Urinary bladder (tissue), 4 donors: ENCODE results near the gene SLC25A6. TPM values are rescaled to one million over a fixed set of nuclear protein-coding genes. Genes with fewer than 3 reads are reported as not detected.

ENCODE experiments used
- DNase-seq: peaks from one replicate; pipeline ENCODE4 v3.0.0-alpha.2; 2015; ENCODE audit errors: extremely low spot score
- H3K27ac ChIP-seq: one replicate; pipeline ENCODE4 v1.5.1; 2013; ENCODE audit warnings: low read depth, mild to moderate bottlenecking, moderate library complexity
- H3K36me3 ChIP-seq: one replicate; pipeline ENCODE4 v1.6.1; 2013; ENCODE audit warnings: mild to moderate bottlenecking, moderate library complexity; ENCODE audit not compliant: insufficient read depth
- H3K4me1 ChIP-seq: one replicate; pipeline ENCODE4 v1.6.1; 2013; ENCODE audit warnings: mild to moderate bottlenecking, moderate library complexity; ENCODE audit not compliant: insufficient read depth
- H3K4me3 ChIP-seq: one replicate; pipeline ENCODE4 v1.5.1; 2013; ENCODE audit warnings: low read depth, low read length
- WGBS: extraction: QIAGEN DNeasy Blood & Tissue Kit; methylation state at CpG from one replicate; pipeline ENCODE4 v1.1.7; 2013; 5-methylcytosine and 5-hydroxymethylcytosine counted together
- polyA plus RNA-seq: library from polyadenylated mRNA; stranded (reverse); fragments of 200-250 nt; gene quantifications from one replicate; pipeline ENCODE4 v1.2.3, GENCODE V29; 2013
- total RNA-seq: library from RNA; depleted of rRNA; stranded (reverse); fragments of >200 nt; gene quantifications from one replicate; pipeline ENCODE4 v1.2.3, GENCODE V29; 2014
- donor health status: healthy with polysubstance abuse.
- donor health status: healthy.

SLC25A6 gene
- total and polyA plus RNA-seq, 2 donors, result 125 to 587 TPM

DNA sequence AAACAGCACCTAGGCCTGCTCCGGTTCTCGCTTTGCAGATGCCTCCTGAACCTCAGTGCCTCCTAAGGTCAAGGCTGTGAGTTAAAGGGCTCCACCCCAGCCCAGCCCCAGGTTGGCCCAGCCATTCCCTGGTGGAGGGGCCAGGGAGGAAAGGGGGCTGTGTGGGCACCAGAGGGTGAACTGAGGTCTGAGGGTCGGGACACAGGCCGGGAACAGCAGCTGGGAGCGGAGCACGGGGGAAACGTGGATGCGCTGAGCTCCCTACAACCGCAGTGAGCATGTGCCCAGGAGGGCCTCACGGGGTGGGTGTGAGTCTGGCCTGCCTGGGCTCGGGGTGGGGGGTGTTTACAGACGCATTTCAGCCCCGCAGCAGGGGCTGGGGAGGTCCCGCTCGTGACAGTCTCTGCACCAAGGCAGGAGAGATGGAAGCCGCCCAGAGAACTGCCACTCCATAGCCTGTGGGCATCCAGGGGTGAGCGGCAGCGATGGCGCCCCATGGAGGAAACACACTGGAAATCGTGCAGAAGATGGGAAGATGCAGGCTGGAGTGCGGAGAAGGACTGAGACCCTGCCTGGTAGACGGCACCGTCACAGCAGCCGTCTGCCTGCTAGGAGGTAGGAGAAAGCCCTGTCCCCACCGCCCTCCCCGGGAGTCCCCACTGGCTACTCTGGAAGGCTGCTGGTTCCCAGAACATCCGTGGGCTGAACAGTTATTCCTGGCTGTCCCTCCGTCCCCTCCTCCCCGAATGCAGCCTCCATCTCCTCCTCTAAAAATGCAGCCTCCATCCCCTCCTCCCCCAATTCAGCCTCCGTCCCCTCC is 9.9 kb upstream of the SLC25A6 start:
- no peak for DNase-seq
- Histone ChIP-seq H3K27ac (no peak overlapping the region), H3K4me3 (no peak overlapping the region), H3K36me3 (no peaks in the 10 kb centered on the region), H3K4me1 (no peaks in the 10 kb centered on the region)
- 87% methylated on average over 30 of the region's 30 CpGs for WGBS

DNA sequence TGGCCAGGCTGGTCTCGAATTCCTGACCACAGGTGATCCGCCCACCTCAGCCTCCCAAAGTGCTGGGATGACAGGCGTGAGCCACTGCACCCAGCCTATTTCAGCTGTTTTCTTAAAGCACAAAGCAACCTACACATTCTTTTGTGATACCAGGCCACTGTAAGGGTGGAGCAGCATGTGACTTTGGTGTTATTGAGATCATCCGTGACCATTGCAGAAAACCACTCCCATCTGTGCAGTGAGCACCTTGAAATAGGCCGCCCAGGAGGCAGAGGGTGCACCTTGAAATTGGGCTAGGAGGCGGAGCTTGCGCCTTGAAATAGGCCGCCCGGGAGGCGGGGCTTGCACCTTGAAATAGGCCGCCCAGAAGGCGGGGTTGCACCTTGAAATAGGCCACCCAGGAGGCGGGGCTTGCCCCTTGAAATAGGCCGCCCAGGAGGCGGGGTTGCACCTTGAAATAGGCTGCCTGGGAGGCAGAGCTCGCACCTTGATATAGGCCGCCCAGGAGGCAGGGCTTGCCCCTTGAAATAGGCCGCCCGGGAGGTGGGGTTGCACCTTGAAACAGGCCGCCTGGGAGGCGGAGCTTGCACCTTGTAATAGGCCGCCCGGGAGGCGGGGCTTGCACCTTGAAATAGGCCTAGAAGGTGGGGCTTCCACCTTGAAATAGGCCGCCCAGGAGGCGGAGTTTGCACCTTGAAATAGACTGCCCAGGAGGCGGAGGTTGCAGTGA is 9.0 kb upstream of the SLC25A6 start:
- Histone ChIP-seq H3K4me1 (no peaks in the 10 kb centered on the region), H3K36me3 (no peaks in the 10 kb centered on the region), H3K4me3 (no peak overlapping the region), H3K27ac (no peak overlapping the region)
- DNase-seq, result no peak
- WGBS, result 78% methylated on average over 27 of the region's 27 CpGs

DNA sequence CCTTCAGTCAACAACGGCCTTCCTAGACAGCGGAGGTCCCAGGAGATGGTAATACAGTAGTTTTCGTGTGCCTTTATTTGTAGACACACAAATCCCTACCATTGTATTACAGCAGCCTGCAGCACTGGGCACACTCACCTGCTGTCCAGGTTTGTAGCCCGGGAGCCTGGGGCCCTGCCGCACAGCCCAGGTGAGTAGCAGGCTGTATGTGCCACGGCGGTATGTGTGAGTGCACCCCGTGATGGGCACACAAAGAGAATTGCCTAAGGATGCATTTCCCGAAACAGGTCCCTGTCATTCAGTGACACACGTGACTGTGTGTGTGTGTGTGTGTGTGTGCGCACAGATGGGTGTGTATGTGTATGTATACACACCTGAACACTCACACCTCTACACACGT is 8.1 kb upstream of the SLC25A6 start:
- 87% methylated on average over 12 of the region's 12 CpGs for WGBS
- H3K4me3 ChIP-seq, result no peak overlapping the region
- no peaks in the 10 kb centered on the region for H3K36me3 ChIP-seq
- DNase-seq, result no peak
- H3K4me1 ChIP-seq, result no peaks in the 10 kb centered on the region
- no peak overlapping the region for H3K27ac ChIP-seq

DNA sequence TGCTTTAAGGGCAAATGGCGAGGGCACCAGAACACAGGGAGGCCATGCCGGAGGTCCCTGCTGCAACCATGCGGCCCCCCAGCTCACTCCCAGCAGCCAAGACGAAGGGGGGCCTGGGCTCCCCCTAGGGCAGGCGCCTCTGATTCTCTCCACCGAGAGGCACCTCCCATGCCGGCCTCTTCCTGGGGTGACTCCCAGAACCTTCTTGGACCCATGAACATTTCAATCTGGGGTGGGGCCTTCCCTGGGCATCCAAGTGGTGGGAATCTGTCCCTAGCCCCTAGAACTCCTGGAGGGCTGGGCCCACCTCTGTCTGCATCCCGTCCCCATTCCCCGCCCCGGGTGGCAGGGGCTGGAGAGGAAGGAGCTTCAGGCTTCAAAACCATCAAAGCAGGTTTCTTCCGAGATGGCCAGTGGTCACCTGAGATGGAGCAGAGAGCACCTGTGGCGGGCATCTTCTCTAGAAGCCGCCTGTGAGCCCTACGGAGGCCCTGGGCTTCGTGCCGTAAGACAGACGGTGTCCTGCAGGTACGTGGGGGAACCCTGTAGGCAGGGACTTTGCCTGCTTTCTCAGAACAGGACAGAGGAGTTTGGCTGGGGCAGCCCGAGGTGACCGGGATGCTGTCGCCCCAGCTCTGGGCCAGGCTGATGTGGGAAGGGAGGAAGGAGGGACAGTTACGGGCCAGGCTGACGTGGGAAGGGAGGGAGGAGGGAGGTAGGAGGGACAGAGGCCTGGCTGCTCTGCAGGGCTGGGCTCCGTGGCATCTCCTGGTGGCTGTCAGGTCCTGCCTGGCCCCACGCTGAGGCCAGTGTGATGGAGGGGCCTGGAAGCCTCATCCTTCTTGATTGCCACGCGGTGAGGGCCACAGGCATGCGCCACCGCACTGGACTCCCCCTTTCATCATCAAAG is 6.8 kb upstream of the SLC25A6 start:
- H3K4me3 ChIP-seq, result no peak overlapping the region
- H3K27ac ChIP-seq, result no peak overlapping the region
- WGBS, result 75% methylated on average over 29 of the region's 29 CpGs
- no peak for DNase-seq
- H3K4me1 ChIP-seq, result no peaks in the 10 kb centered on the region
- no peaks in the 10 kb centered on the region for H3K36me3 ChIP-seq

DNA sequence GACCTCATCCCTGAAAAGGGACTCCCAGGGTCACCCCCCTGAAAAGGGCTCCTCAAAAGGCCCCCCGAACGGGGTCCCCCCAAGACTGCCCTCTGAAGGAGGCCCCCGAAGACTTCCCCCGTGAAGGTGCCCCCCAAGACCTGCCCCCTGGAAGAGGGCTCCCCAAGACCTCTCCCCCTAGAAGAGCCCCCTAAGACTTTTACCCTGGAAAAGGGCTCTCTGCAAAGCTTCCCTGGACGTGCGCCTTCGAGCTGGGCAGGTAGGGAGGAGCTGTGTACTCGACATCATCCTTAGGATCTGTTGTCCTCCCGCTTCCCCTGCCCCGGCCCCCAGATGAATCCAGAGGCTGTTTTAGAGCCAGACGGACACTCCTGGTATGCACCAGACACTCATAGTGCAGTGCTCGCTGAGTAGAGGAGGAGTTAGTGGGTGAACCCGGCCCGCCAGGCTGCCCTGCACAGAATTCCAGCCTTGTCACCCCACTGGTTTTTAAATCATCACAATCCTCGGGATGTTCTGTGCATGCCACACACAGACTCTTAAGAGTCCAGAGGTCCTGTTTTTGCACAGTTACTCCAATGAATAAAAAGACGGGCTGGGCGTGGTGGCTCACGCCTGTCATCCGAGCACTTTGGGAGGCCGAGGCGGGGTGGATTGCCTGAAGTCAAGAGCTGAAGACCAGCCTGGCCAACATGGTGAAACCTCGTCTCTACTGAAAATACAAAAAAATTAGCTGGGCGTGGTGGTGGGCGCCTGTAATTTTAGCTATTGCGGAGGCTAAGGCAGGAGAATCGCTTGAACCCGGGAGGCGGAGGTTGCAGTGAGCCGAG is 5.7 kb upstream of the SLC25A6 start:
- DNase-seq, result no peak
- H3K36me3 ChIP-seq, result no peaks in the 10 kb centered on the region
- no peak overlapping the region for H3K27ac ChIP-seq
- H3K4me3 ChIP-seq, result no peak overlapping the region
- WGBS, result 85% methylated on average over 29 of the region's 29 CpGs
- no peaks in the 10 kb centered on the region for H3K4me1 ChIP-seq

DNA sequence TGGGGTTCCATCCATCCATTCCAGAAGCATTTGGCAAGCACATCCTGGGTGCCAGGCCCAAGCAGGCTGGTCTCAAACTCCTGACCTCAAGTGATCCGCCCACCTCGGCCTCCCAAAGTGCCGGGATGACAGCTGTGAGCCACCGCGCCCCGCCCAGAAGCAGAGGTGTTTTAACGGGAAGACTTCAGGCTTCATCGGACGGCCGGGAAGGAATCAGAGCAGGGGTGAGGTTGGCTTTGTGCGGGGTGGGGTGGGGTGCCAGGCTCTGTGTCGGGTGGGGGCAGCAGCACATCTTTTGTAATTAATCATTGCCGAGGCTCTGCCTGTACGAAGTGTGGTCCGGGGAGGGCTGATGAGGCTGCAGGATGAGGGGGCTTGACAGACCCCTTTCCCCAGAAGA is 5.1 kb upstream of the SLC25A6 start:
- no peak overlapping the region for H3K4me3 ChIP-seq
- H3K27ac ChIP-seq, result no peak overlapping the region
- 84% methylated on average over 15 of the region's 15 CpGs for WGBS
- H3K4me1 ChIP-seq, result no peaks in the 10 kb centered on the region
- no peaks in the 10 kb centered on the region for H3K36me3 ChIP-seq
- DNase-seq, result no peak

DNA sequence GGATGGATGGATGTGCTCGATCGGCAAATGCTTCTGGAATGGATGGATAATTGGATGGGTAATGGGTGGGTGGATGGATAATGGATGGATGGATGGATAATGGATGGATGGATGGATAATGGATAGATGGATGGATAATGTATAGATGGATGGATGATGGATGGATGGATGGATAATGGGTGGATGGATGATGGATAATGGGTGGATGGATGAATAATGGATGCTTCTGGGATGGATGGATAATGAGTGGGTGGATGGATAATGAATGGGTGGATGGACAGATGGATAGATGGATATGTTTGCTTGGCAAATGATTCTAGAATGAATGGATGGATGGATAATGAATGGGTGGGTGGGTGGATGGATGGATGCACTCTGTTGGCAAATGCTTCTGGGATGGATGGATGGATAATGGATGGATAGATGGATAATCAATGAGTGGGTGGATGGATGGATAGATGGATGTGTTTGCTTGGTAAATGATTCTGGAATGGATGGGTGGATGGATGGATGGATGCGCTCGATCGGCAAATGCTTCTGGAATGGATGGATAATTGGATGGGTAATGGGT is 3.8 kb upstream of the SLC25A6 start:
- 100% methylated on average over 5 of the region's 5 CpGs for WGBS
- H3K4me3 ChIP-seq, result no peak overlapping the region
- DNase-seq, result no peak
- no peaks in the 10 kb centered on the region for H3K4me1 ChIP-seq
- no peaks in the 10 kb centered on the region for H3K36me3 ChIP-seq
- H3K27ac ChIP-seq, result no peak overlapping the region

DNA sequence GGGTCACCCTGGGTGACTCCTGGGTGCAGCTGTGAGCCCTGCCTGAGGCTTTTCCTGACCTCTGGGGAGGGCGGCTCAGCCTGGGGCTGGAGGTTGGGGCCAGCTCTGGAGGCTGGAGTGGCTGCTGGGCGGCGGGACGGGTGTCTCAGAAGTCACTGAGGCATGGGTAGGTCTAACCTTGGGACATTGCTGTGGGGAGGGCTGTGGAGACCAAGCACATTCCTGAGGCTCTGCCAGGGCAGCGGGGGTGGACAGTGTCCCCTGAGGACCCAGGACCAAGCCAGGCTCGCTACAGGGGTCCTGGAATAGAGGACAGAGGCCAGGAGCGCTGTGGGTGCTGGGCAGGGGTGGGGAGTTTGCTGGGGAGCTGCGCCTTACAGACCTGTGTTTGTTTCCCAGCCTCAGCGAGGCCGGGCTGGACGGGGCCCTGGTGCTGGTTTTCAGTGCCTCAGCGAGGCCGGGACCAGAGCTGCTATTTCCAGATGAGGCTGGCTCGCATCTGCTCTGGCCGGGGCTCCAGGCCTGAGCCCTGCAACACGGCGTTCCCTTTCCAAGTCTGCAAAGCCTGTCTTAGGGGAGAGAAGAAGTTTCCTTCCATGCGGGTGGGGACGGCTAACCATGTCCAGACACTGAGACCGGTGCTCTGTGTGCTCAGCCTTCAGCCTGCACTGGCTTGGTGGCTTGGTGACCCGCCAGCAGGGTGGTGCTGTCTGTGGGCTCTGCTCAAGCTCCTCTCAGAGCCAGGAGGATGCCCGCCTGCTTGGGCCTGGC is 3.0 kb upstream of the SLC25A6 start:
- no peaks in the 10 kb centered on the region for H3K36me3 ChIP-seq
- no peak for DNase-seq
- no peak overlapping the region for H3K4me3 ChIP-seq
- WGBS, result 86% methylated on average over 22 of the region's 22 CpGs
- H3K4me1 ChIP-seq, result no peaks in the 10 kb centered on the region
- H3K27ac ChIP-seq, result no peak overlapping the region

DNA sequence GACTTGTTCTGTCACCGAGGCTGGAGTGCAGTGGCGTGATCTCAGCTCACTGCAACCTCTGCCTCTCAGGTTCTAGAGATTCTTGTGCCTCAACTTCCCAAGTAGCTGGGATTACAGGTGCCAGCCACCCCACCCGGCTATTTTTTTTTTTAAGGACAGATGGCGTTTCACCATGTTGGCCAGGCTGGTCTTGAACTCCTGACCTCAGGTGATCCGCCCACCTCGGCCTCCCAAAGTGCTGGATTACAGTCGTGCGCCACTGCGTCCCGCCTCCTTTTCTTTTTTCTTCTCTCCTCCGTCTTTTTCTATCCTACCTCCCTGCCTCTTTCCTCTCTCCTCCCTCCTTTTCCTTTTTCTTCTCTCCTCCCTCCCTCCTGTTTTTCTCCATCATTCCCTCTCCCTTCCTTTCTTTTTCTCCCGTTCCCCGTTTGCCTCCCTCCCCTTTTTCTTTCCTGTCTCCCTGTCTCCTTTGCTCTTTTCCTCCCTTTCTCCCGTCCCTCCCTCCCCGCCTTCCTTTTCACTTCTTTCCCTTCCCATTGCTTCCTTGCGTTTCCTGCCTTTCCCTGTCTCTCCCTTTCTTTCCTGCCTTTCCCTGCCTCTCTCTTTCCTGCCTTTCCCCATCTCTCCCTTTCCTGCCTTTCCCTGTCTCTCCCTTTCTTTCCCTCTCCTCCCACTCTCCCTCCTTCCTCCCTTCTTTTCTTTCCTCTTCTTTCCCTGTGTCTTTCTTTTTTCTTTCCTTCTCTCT is 2.1 kb upstream of the SLC25A6 start:
- Histone ChIP-seq H3K4me1 (no peaks in the 10 kb centered on the region), H3K27ac (no peak overlapping the region), H3K36me3 (no peaks in the 10 kb centered on the region), H3K4me3 (no peak overlapping the region)
- no peak for DNase-seq
- WGBS, result 68% methylated on average over 16 of the region's 16 CpGs

DNA sequence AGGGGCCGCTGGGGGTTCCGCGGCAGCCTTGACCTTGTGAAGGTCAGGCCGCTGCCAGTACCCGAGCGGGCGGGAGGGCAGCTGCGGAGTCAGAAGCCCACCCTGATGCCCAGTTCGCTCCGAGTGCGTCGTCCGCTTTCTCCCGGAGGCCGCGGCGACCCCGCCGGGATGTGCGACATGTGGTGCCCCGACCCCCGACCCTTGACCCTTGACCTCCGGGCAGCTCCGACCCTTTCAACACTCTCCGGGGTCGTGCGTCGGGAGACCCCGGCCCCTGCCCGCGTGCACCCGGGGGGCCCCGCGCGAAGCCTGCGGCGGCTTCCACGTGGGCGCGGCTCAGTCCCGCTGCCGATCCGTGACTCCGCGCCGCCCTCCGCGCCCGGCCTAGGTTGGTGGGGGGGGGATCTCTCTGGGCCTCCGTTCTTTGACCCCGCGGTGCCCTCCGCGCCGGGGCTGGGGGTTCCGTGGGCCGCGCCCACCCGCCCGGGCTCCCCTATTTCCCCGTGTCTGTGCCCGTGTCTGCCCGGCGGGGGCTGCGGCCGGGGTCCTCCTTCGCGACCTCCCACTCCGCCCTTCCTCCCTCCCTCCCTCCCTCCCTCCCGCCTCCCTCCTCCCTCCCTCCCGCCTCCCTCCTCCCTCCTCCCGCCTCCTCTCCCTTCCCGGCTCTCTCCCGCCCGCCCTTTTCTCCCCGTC is 609 bp upstream of the SLC25A6 start:
- H3K36me3 ChIP-seq, result no peaks in the 10 kb centered on the region
- no peaks in the 10 kb centered on the region for H3K4me1 ChIP-seq
- peak overlapping the region; percentile 48 for H3K4me3 ChIP-seq
- H3K27ac ChIP-seq, result peak overlapping the region; percentile 97
- peak; percentile 31 for DNase-seq
- WGBS, result under 1% methylated on average over 69 of the region's 76 CpGs

DNA sequence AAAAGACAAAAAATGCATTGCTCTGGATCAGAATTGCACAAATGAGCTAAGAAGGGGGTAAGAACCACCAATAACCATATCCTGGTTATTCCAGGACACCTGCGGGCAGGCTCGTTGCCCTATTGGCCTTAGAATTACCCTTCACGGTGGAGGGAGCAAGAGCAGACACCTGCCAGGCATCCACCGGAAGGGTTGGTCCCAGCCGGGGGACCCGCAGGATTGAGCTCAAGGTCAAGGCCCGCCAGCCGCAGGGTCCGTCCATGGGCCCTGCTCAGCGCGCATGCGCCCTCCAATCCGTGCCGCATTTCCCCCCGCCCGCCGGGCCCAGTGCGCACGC is 575 bp downstream of the SLC25A6 start:
- under 1% methylated on average over 19 of the region's 19 CpGs for WGBS
- Histone ChIP-seq H3K36me3 (peaks cover 9% of the 10 kb centered on the region), H3K27ac (no peak overlapping the region), H3K4me3 (peak overlapping the region; percentile 86), H3K4me1 (no peaks in the 10 kb centered on the region)
- DNase-seq, result peak; percentile 57
